Endothelial cell of umbilical vein (primary cell): ENCODE data around the gene UNC5C.

Experiments
- EZH2 ChIP-seq: IDR thresholded peaks from 2 replicates; pipeline ENCODE4 v1.6.1; 2012; ENCODE audit warnings: borderline replicate concordance, low read depth, mild to moderate bottlenecking, moderate library complexity, low read length, inconsistent platforms; ENCODE audit not compliant: severe bottlenecking
- FOS ChIP-seq: IDR thresholded peaks from 2 replicates; pipeline ENCODE4 v1.6.1; 2011; ENCODE audit warnings: mild to moderate bottlenecking, low read length, moderate library complexity, borderline replicate concordance; ENCODE audit not compliant: insufficient read depth
- GATA2 ChIP-seq: IDR thresholded peaks from 2 replicates; pipeline ENCODE4 v1.7.0; 2011; ENCODE audit warnings: low read depth, mild to moderate bottlenecking, moderate library complexity, mixed read lengths, low read length; ENCODE audit not compliant: insufficient read length, insufficient read depth
- JUN ChIP-seq: IDR thresholded peaks from 2 replicates; pipeline ENCODE4 v1.6.1; 2011; ENCODE audit warnings: borderline replicate concordance, low read depth; ENCODE audit not compliant: insufficient read length, insufficient read depth
- MYC ChIP-seq: IDR thresholded peaks from one replicate; pipeline ENCODE4 v1.6.1; 2011; ENCODE audit warnings: mild to moderate bottlenecking, low read depth, low read length
- POLR2A ChIP-seq: IDR thresholded peaks from 2 replicates; pipeline ENCODE4 v1.6.1; 2012; ENCODE audit warnings: low read depth, mild to moderate bottlenecking, control low read depth, low read length
- POLR2AphosphoS5 ChIP-seq: IDR thresholded peaks from 2 replicates; pipeline ENCODE4 v1.6.1; 2012; ENCODE audit warnings: low read depth, mild to moderate bottlenecking, control low read depth, low read length, moderate library complexity; ENCODE audit not compliant: insufficient read depth
- TF ChIP-seq, protein P1 (sequence below), 2 donors: IDR thresholded peaks; 1 replicate in 1 of 2; 2 replicates in 1 of 2; pipeline ENCODE4 v1.5.1; 2011; ENCODE audit warnings: low read length in 2 of 2, mild to moderate bottlenecking in 2 of 2, moderate library complexity in 2 of 2, control low read depth in 1 of 2, inconsistent platforms in 1 of 2, low read depth in 1 of 2; ENCODE audit not compliant: insufficient read depth in 1 of 2; ENCODE audit errors: extremely low read depth in 1 of 2
- TF ChIP-seq, protein P2 (sequence below): IDR thresholded peaks from 2 replicates; pipeline ENCODE4 v1.6.1; 2011; ENCODE audit not compliant: insufficient read depth, insufficient read length

DNA sequence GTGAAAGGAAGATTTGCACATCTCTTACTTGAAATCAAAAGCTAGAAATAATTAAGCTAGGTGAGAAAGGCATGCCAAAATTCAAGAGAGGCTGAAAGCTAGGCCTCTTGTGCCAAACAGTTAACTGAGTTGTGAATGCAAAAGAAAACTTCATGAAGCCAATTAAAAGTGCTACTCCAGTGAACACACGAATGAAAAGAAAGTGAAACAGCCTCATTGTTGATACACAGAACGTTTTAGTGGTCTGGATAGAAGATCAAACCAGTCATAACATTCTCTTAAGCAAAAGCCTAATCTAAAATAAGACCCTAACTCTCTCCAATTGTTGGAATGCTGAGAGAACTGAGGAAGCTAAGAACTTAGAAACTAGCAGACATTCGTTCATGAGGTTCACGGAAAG is 122.3 kb downstream of the UNC5C start:
- TF ChIP-seq MYC: no peak
- TF ChIP-seq, protein P1, sequence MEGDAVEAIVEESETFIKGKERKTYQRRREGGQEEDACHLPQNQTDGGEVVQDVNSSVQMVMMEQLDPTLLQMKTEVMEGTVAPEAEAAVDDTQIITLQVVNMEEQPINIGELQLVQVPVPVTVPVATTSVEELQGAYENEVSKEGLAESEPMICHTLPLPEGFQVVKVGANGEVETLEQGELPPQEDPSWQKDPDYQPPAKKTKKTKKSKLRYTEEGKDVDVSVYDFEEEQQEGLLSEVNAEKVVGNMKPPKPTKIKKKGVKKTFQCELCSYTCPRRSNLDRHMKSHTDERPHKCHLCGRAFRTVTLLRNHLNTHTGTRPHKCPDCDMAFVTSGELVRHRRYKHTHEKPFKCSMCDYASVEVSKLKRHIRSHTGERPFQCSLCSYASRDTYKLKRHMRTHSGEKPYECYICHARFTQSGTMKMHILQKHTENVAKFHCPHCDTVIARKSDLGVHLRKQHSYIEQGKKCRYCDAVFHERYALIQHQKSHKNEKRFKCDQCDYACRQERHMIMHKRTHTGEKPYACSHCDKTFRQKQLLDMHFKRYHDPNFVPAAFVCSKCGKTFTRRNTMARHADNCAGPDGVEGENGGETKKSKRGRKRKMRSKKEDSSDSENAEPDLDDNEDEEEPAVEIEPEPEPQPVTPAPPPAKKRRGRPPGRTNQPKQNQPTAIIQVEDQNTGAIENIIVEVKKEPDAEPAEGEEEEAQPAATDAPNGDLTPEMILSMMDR (IDR thresholded peaks at IDR 0.05; ENCODE audit: extremely low read depth in 1 of 2, insufficient read depth in 1 of 2, low read depth in 1 of 2, low read length in 2 of 2): no peak
- TF ChIP-seq EZH2: no peak
- TF ChIP-seq, protein P2, sequence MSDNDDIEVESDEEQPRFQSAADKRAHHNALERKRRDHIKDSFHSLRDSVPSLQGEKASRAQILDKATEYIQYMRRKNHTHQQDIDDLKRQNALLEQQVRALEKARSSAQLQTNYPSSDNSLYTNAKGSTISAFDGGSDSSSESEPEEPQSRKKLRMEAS: no peak
- TF ChIP-seq POLR2A: no peak
- TF ChIP-seq POLR2AphosphoS5: no peak
- no peak for TF ChIP-seq GATA2
- no peak for TF ChIP-seq JUN
- no peak for TF ChIP-seq FOS
